Breast epithelium (tissue), 4 donors: ENCODE data around the gene BICD1. TPM values are rescaled to one million over a fixed set of nuclear protein-coding genes. Genes with fewer than 3 reads are reported as not detected.

ENCODE experiments used
- DNase-seq, 2 donors: peaks; one replicate each; pipeline ENCODE4 v3.0.0-alpha.2; 2019; ENCODE audit warnings: low spot score in 2 of 2
- H3K27ac ChIP-seq, 2 donors: fragments of 200-600 bp; sonication (generic) in 1 of 2; one replicate each; pipeline ENCODE4 v1.5.1; 2016 to 2019; ENCODE audit warnings: mild to moderate bottlenecking in 1 of 2
- H3K27me3 ChIP-seq, 2 donors: fragments of 200-600 bp; sonication (generic) in 1 of 2; one replicate each; pipeline versions ENCODE4 v1.5.1 to v1.6.0; 2017 to 2019; ENCODE audit warnings: control low read depth in 1 of 2, mild to moderate bottlenecking in 1 of 2
- H3K36me3 ChIP-seq: fragments of 200-600 bp; one replicate; pipeline ENCODE4 v1.5.1; 2019
- H3K4me1 ChIP-seq, 2 donors: fragments of 200-600 bp; sonication (generic); one replicate each; pipeline ENCODE4 v1.5.1; 2016 to 2019; ENCODE audit warnings: control low read depth in 1 of 2
- H3K4me3 ChIP-seq, 3 donors: fragments of 200-600 bp; sonication (generic); 1 replicate in 2 of 3; 2 replicates in 1 of 3; pipeline ENCODE4 v1.5.1; 2016 to 2019; ENCODE audit warnings: mild to moderate bottlenecking in 3 of 3, moderate library complexity in 2 of 3
- H3K9me3 ChIP-seq, 2 donors: fragments of 200-600 bp; sonication (generic) in 1 of 2; one replicate each; pipeline ENCODE4 v1.5.1; 2016 to 2019; ENCODE audit warnings: control low read depth in 1 of 2
- POLR2A ChIP-seq: fragments of 450-650 bp; IDR thresholded peaks from one replicate; pipeline ENCODE4 v1.6.1; 2016; ENCODE audit warnings: antibody characterized with exemption, mild to moderate bottlenecking, moderate library complexity
- POLR2AphosphoS5 ChIP-seq, 3 donors: sonication (generic); formaldehyde crosslinking; IDR thresholded peaks; one replicate each; pipeline ENCODE4 v1.6.1; 2017; ENCODE audit warnings: antibody characterized with exemption in 3 of 3
- intact Hi-C: fragments of 100-400 bp; cut with DNase I; formaldehyde crosslinking; loops from one replicate; pipeline ENCODE4 v1.15.1; 2023; ENCODE audit warnings: low total_unique reads
- total RNA-seq, 3 donors: library from RNA; depleted of rRNA; stranded (reverse); fragments of >200 nt; gene quantifications; one replicate each; pipeline ENCODE4 v1.1.0, GENCODE V29; 2016
- TF ChIP-seq, protein P1 (sequence below), 3 donors: fragments of 450-650 bp; IDR thresholded peaks; one replicate each; pipeline ENCODE4 v1.5.1; 2016 to 2017; ENCODE audit warnings: antibody characterized with exemption in 3 of 3, mild to moderate bottlenecking in 3 of 3, moderate library complexity in 3 of 3

Gene BICD1
- total RNA-seq, 3 donors from 2014 or later: 7.2 to 31.5 (median 18.4) TPM

DNA sequence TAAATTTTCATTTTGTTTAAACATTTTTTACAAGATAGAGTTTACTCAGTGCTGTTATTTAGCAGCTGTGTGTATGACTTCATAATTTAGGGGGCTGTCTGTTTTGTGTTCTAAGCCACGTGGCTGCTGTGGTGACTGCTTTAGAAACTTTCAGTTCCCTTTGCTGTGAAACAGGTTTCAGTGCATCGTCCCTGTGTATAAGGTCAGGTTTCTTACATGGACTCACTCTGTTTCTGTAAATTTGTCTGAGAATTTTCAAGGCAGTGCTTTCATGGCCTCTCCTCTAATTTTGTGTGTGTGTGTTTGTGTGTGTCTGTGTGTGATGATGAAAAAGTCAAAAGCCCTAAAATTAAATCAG, 32.4 kb downstream of the BICD1 start:
- TF ChIP-seq, protein P1, sequence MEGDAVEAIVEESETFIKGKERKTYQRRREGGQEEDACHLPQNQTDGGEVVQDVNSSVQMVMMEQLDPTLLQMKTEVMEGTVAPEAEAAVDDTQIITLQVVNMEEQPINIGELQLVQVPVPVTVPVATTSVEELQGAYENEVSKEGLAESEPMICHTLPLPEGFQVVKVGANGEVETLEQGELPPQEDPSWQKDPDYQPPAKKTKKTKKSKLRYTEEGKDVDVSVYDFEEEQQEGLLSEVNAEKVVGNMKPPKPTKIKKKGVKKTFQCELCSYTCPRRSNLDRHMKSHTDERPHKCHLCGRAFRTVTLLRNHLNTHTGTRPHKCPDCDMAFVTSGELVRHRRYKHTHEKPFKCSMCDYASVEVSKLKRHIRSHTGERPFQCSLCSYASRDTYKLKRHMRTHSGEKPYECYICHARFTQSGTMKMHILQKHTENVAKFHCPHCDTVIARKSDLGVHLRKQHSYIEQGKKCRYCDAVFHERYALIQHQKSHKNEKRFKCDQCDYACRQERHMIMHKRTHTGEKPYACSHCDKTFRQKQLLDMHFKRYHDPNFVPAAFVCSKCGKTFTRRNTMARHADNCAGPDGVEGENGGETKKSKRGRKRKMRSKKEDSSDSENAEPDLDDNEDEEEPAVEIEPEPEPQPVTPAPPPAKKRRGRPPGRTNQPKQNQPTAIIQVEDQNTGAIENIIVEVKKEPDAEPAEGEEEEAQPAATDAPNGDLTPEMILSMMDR (IDR thresholded peaks at IDR 0.05): no peak
- TF ChIP-seq POLR2AphosphoS5 (IDR thresholded peaks at IDR 0.05): no peak
- no peak for TF ChIP-seq POLR2A
- H3K36me3 ChIP-seq: no peaks in the 10 kb centered on the region
- no peak overlapping the region for H3K27ac ChIP-seq
- H3K9me3 ChIP-seq: no peaks in the 10 kb centered on the region
- H3K27me3 ChIP-seq: no peaks in the 10 kb centered on the region
- intact Hi-C loops: no loop called here
- no peak for DNase-seq
- H3K4me3 ChIP-seq: peak overlapping the region in 2 of 3 donors; percentile 38 to 56
- H3K4me1 ChIP-seq: no peaks in the 10 kb centered on the region

GRCh38 chr12:32140877-32141276, 34.2 kb downstream of the BICD1 start:
- no peak for DNase-seq
- no peak overlapping the region for H3K27ac ChIP-seq
- no peaks in the 10 kb centered on the region for H3K27me3 ChIP-seq
- intact Hi-C loops: no loop called here
- TF ChIP-seq, protein P1 (IDR thresholded peaks at IDR 0.05): no peak
- no peak for TF ChIP-seq POLR2A
- no peak for TF ChIP-seq POLR2AphosphoS5 (IDR thresholded peaks at IDR 0.05)
- no peak overlapping the region for H3K4me3 ChIP-seq
- H3K9me3 ChIP-seq: no peaks in the 10 kb centered on the region
- H3K36me3 ChIP-seq: no peaks in the 10 kb centered on the region
- H3K4me1 ChIP-seq: no peaks in the 10 kb centered on the region

- TF ChIP-seq POLR2A (no peak), POLR2AphosphoS5 (IDR thresholded peaks at IDR 0.05) (no peak)
- TF ChIP-seq, protein P1 (IDR thresholded peaks at IDR 0.05): no peak
- Histone ChIP-seq H3K9me3 (no peaks in the 10 kb centered on the region), H3K36me3 (no peaks in the 10 kb centered on the region), H3K27ac (no peak overlapping the region), H3K4me3 (no peak overlapping the region), H3K27me3 (no peaks in the 10 kb centered on the region), H3K4me1 (no peaks in the 10 kb centered on the region)
- intact Hi-C loops: no loop called here
- no peak for DNase-seq
Measured at GRCh38 chr12:32145096-32145495, 38.4 kb downstream of the BICD1 start.

GRCh38 chr12:32146074-32146873, 39.6 kb downstream of the BICD1 start:
- intact Hi-C loops: no loop called here
- Histone ChIP-seq H3K4me3 (no peak overlapping the region), H3K27me3 (no peaks in the 10 kb centered on the region), H3K9me3 (no peaks in the 10 kb centered on the region), H3K36me3 (no peaks in the 10 kb centered on the region), H3K27ac (no peak overlapping the region), H3K4me1 (no peaks in the 10 kb centered on the region)
- TF ChIP-seq POLR2A (no peak), POLR2AphosphoS5 (IDR thresholded peaks at IDR 0.05) (no peak)
- TF ChIP-seq, protein P1 (IDR thresholded peaks at IDR 0.05): no peak
- DNase-seq: no peak

GRCh38 chr12:32148372-32148771, 41.7 kb downstream of the BICD1 start:
- Histone ChIP-seq H3K4me3 (no peak overlapping the region), H3K36me3 (no peaks in the 10 kb centered on the region), H3K4me1 (no peaks in the 10 kb centered on the region), H3K9me3 (no peaks in the 10 kb centered on the region), H3K27ac (no peak overlapping the region), H3K27me3 (no peaks in the 10 kb centered on the region)
- intact Hi-C loops: no loop called here
- no peak for DNase-seq
- TF ChIP-seq POLR2AphosphoS5 (IDR thresholded peaks at IDR 0.05) (no peak), POLR2A (no peak)
- TF ChIP-seq, protein P1 (IDR thresholded peaks at IDR 0.05): no peak
